Heart left ventricle (tissue), 16 donors: Measurements from ENCODE around the gene RLBP1. TPM values are rescaled to one million over a fixed set of nuclear protein-coding genes. Genes with fewer than 3 reads are reported as not detected.
A peak's percentile ranks its signal among the peaks of the same experiment; 100 is the strongest.

Source experiments
- ATAC-seq, 4 donors: fragments of 200-7000 bp; cut with Tn5 transposase; one replicate each; pipeline ENCODE4 v1.9.1; 2020 to 2022; ENCODE audit warnings: moderate library complexity in 4 of 4, mild to moderate bottlenecking in 3 of 4, moderate number of reproducible peaks in 1 of 4
- DNase-seq, 5 donors: peaks; one replicate each; pipeline ENCODE4 v3.0.0-alpha.2; 2020
- H3K27ac ChIP-seq, 12 donors: fragments of 200-600 bp; sonication (generic) in 4 of 12; one replicate each; pipeline versions ENCODE4 v1.5.0 to v1.8.0; 2016 to 2022; ENCODE audit warnings: mild to moderate bottlenecking in 2 of 12
- H3K27me3 ChIP-seq, 9 donors: fragments of 200-600 bp; sonication (generic) in 2 of 9; one replicate each; pipeline versions ENCODE4 v1.5.1 to v1.8.0; 2016 to 2022; ENCODE audit warnings: mild to moderate bottlenecking in 3 of 9
- H3K36me3 ChIP-seq, 9 donors: fragments of 200-600 bp; sonication (generic) in 2 of 9; one replicate each; pipeline versions ENCODE4 v1.5.0 to v1.8.0; 2018 to 2022; ENCODE audit warnings: mild to moderate bottlenecking in 2 of 9
- H3K4me1 ChIP-seq, 12 donors: fragments of 200-600 bp; sonication (generic) in 4 of 12; one replicate each; pipeline versions ENCODE4 v1.5.0 to v1.8.0; 2016 to 2022; ENCODE audit warnings: mild to moderate bottlenecking in 3 of 12
- H3K4me3 ChIP-seq, 12 donors: fragments of 200-600 bp; sonication (generic) in 4 of 12; one replicate each; pipeline versions ENCODE4 v1.5.0 to v1.8.0; 2017 to 2022; ENCODE audit warnings: mild to moderate bottlenecking in 9 of 12, moderate library complexity in 4 of 12
- H3K9me3 ChIP-seq, 12 donors: fragments of 200-600 bp; sonication (generic) in 4 of 12; one replicate each; pipeline versions ENCODE4 v1.5.0 to v1.8.0; 2016 to 2022; ENCODE audit warnings: mild to moderate bottlenecking in 1 of 12
- CTCF ChIP-seq, 12 donors: fragments of 200-600 bp; sonication (generic) in 4 of 12; IDR thresholded peaks; one replicate each; pipeline versions ENCODE4 v1.5.0 to v1.8.0; 2018 to 2022; ENCODE audit warnings: antibody characterized with exemption in 12 of 12, mild to moderate bottlenecking in 5 of 12
- POLR2A ChIP-seq, 2 donors: fragments of 450-650 bp; IDR thresholded peaks; one replicate each; pipeline ENCODE4 v1.6.1; 2017; ENCODE audit warnings: antibody characterized with exemption in 2 of 2, mild to moderate bottlenecking in 2 of 2, moderate library complexity in 2 of 2
- WGBS, 4 donors: extraction: QIAGEN DNeasy Blood & Tissue Kit in 2 of 4; methylation state at CpG; one replicate each; pipeline versions ENCODE4 v1.1.5 to v1.1.7; 2013 to 2018; 5-methylcytosine and 5-hydroxymethylcytosine counted together
- intact Hi-C, 10 donors: fragments of 100-400 bp; cut with DNase I; formaldehyde crosslinking; loops; one replicate each; pipeline versions ENCODE4 v1.11.1 to v1.14.2; 2022
- polyA plus RNA-seq, 2 donors: library from polyadenylated mRNA; stranded (reverse); fragments of 200-250 nt; gene quantifications; one replicate each; pipeline ENCODE4 v1.2.3, GENCODE V29; 2013
- total RNA-seq, 9 donors: library from RNA; depleted of rRNA in 2 of 9; stranded (reverse); fragments of >200 nt in 2 of 9; fragmentation: NEBNext Ultra II Directional in 3 of 9; extraction: Animal tissue kit (Norgen Biotek cat#: 25700) in 3 of 9; gene quantifications; one replicate each; pipeline versions ENCODE4 v1.1.0 to v1.2.4, GENCODE V29; 2016 to 2023
- donor health status: ischemic (EF 13 %, LVEDD 7.1; RV severe dilation, severe dysfunction).
- donor health status: healthy with polysubstance abuse.
- donor health status: DM: no; HTN: yes; CAD: no.
- donor health status: DM: no; HTN: no; CAD: no.
- donor health status: ischemic (EF 25% LVEDD 6.9; RV normal size, moderate dysfunction).
- donor health status: ischemic (EF 25% LVEDD 5.7; RV mildly dilated, moderate dysfunction).
- donor health status: healthy.
- donor health status: DM: yes; HTN: yes; CAD: no.
- donor health status: ischemic (EF 35%, LVEDD 5.7; RV mildly dilated, moderate dysfunction).
- donor health status: nonischemic (EF 11% LVEDD 7.7; RV severe dilation, severe dysfunction).
- donor health status: DM: yes; HTN: yes; CAD: no.
- donor health status: PGD.
- donor health status: ischemic (EF 29% LVEDD 5.4; RV normal size, mild dysfunction).
- donor health status: nonischemic (EF 23%, LVEDD 6.1; RV moderate dilation, normal function).

The RLBP1 gene
- total and polyA plus RNA-seq, 11 donors: not detected

GRCh38 chr15:89199746-89200145 is 21.6 kb downstream of the RLBP1 start:
- ATAC-seq (peak in 2 of 4 donors; percentile 47 to 63), DNase-seq (peak in 3 of 5 donors; percentile 36 to 45 (median 41))
- Histone ChIP-seq H3K4me3 (no peak overlapping the region), H3K27me3 (no peaks in the 10 kb centered on the region), H3K9me3 (no peaks in the 10 kb centered on the region), H3K36me3 (peaks cover 0 to 63% (median 42%) of the 10 kb centered on the region in 9 donors), H3K27ac (peak overlapping the region in 10 of 12 donors; percentile 9 to 72 (median 56)), H3K4me1 (peaks cover 0 to 44% (median 16%) of the 10 kb centered on the region in 12 donors)
- TF ChIP-seq CTCF (IDR thresholded peaks at IDR 0.05) (peak in 1 of 12 donors; percentile 0), POLR2A (IDR thresholded peaks at IDR 0.05) (no peak)
- intact Hi-C loops: loop anchor here in 4 of 10 donors (10.0 kb wide), 2 partner anchors 95 to 105 kb away; no protein-coding TSS in a partner anchor
- WGBS, 4 donors: 36 to 58% (median 43%) methylated on average over 6 of the region's 6 CpGs

GRCh38 chr15:89198934-89199333 is 22.4 kb downstream of the RLBP1 start:
- no peaks in the 10 kb centered on the region for H3K9me3 ChIP-seq
- WGBS, 4 donors: 78 to 84% (median 81%) methylated on average over 3 of the region's 3 CpGs
- peaks cover 0 to 44% (median 16%) of the 10 kb centered on the region in 12 donors for H3K4me1 ChIP-seq
- no peaks in the 10 kb centered on the region for H3K27me3 ChIP-seq
- ATAC-seq: peak in 3 of 4 donors; percentile 5 to 58 (median 50)
- peak overlapping the region in 11 of 12 donors; percentile 9 to 72 (median 56) for H3K27ac ChIP-seq
- peak in 1 of 5 donors; percentile 44 for DNase-seq
- no peak overlapping the region for H3K4me3 ChIP-seq
- intact Hi-C loops: no loop called here
- TF ChIP-seq POLR2A (IDR thresholded peaks at IDR 0.05) (no peak), CTCF (IDR thresholded peaks at IDR 0.05) (no peak)
- H3K36me3 ChIP-seq: peaks cover 0 to 71% (median 50%) of the 10 kb centered on the region in 9 donors

- Histone ChIP-seq H3K36me3 (peaks cover 0 to 79% (median 58%) of the 10 kb centered on the region in 9 donors), H3K9me3 (no peaks in the 10 kb centered on the region), H3K4me3 (no peak overlapping the region), H3K27ac (peak overlapping the region in 10 of 12 donors; percentile 7 to 72 (median 52)), H3K4me1 (peaks cover 0 to 44% (median 16%) of the 10 kb centered on the region in 12 donors), H3K27me3 (no peaks in the 10 kb centered on the region)
- no peak for DNase-seq
- TF ChIP-seq CTCF (IDR thresholded peaks at IDR 0.05): no peak
- no peak for TF ChIP-seq POLR2A (IDR thresholded peaks at IDR 0.05)
- no peak for ATAC-seq
- WGBS, 4 donors: 81 to 85% (median 83%) methylated on average over 2 of the region's 2 CpGs
- intact Hi-C loops: no loop called here
Measured at GRCh38 chr15:89198196-89198595, 23.2 kb downstream of the RLBP1 start.

GRCh38 chr15:89197503-89197971 is 23.8 kb downstream of the RLBP1 start:
- Histone ChIP-seq H3K4me1 (peaks cover 0 to 44% (median 16%) of the 10 kb centered on the region in 12 donors), H3K4me3 (no peak overlapping the region), H3K27me3 (no peaks in the 10 kb centered on the region), H3K36me3 (peaks cover 0 to 85% (median 64%) of the 10 kb centered on the region in 9 donors), H3K27ac (peak overlapping the region in 7 of 12 donors; percentile 7 to 72 (median 55)), H3K9me3 (no peaks in the 10 kb centered on the region)
- 33 to 53% (median 49%) methylated on average over 4 of the region's 4 CpGs for WGBS, 4 donors
- intact Hi-C loops: no loop called here
- TF ChIP-seq CTCF (IDR thresholded peaks at IDR 0.05): no peak
- TF ChIP-seq POLR2A (IDR thresholded peaks at IDR 0.05): no peak
- DNase-seq (no peak), ATAC-seq (peak in 3 of 4 donors; percentile 33 to 71 (median 38))
